RWPE2 (cell line): Measurements from ENCODE around the gene CNTRL.

Source experiments
- ATAC-seq: fragments of 200-7000 bp; cut with Tn5 transposase; 3 replicates; pipeline ENCODE4 v1.9.1; 2021; ENCODE audit warnings: low read depth
- DNase-seq: peaks from one replicate; pipeline ENCODE4 v3.0.0-alpha.2; 2020; ENCODE audit warnings: low spot score
- H3K27ac ChIP-seq: fragments of 450-650 bp; 2 replicates; pipeline ENCODE4 v1.5.1; 2017; ENCODE audit warnings: mild to moderate bottlenecking; ENCODE audit not compliant: poor library complexity, severe bottlenecking
- H3K27me3 ChIP-seq: fragments of 250-450 bp; sonication (Bioruptor Pico); 2 replicates; pipeline ENCODE4 v1.5.1; 2021; ENCODE audit warnings: mild to moderate bottlenecking, moderate library complexity; ENCODE audit not compliant: insufficient read depth, poor library complexity, severe bottlenecking
- H3K36me3 ChIP-seq: fragments of 250-450 bp; sonication (Bioruptor Pico); 2 replicates; pipeline ENCODE4 v1.5.1; 2020; ENCODE audit warnings: low read depth, mild to moderate bottlenecking, moderate library complexity
- H3K4me1 ChIP-seq: fragments of 250-450 bp; sonication (Bioruptor Pico); 2 replicates; pipeline ENCODE4 v1.5.1; 2021; ENCODE audit warnings: mild to moderate bottlenecking, moderate library complexity; ENCODE audit not compliant: insufficient read depth, poor library complexity, severe bottlenecking
- H3K4me3 ChIP-seq: fragments of 250-450 bp; sonication (Bioruptor Pico); 2 replicates; pipeline ENCODE4 v1.5.1; 2021; ENCODE audit warnings: mild to moderate bottlenecking, moderate library complexity; ENCODE audit not compliant: severe bottlenecking
- H3K9me3 ChIP-seq: fragments of 250-450 bp; sonication (Bioruptor Pico); 2 replicates; pipeline ENCODE4 v1.5.1; 2021; ENCODE audit warnings: mild to moderate bottlenecking, moderate library complexity; ENCODE audit not compliant: severe bottlenecking
- TF ChIP-seq, protein P1 (sequence below): fragments of 450-650 bp; IDR thresholded peaks from one replicate; pipeline ENCODE4 v1.5.1; 2017; ENCODE audit warnings: mild to moderate bottlenecking, moderate library complexity; ENCODE audit not compliant: poor library complexity, severe bottlenecking

The CNTRL gene

DNA sequence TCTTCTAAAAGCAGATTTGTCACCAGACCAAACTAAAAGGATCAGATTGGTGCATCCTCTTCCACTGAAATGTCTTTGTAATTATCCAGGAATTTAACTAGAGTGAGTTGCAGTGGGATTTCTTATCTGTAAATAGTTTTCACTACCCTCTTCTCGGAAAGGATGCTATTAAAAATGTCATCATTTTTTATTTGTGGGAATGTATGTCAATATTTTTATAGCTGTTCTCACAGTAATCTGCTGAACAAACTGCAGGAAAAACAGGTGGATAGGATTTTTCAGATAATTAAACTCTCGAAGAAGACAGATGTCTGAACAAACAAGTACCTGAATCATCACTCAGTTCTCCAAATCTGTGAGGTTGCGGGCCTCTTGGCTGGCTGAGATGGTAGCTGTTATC, 64.2 kb downstream of the CNTRL start:
- TF ChIP-seq, protein P1, sequence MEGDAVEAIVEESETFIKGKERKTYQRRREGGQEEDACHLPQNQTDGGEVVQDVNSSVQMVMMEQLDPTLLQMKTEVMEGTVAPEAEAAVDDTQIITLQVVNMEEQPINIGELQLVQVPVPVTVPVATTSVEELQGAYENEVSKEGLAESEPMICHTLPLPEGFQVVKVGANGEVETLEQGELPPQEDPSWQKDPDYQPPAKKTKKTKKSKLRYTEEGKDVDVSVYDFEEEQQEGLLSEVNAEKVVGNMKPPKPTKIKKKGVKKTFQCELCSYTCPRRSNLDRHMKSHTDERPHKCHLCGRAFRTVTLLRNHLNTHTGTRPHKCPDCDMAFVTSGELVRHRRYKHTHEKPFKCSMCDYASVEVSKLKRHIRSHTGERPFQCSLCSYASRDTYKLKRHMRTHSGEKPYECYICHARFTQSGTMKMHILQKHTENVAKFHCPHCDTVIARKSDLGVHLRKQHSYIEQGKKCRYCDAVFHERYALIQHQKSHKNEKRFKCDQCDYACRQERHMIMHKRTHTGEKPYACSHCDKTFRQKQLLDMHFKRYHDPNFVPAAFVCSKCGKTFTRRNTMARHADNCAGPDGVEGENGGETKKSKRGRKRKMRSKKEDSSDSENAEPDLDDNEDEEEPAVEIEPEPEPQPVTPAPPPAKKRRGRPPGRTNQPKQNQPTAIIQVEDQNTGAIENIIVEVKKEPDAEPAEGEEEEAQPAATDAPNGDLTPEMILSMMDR = no peak
- Histone ChIP-seq H3K9me3 (no peaks in the 10 kb centered on the region), H3K27me3 (no peaks in the 10 kb centered on the region), H3K36me3 (peaks cover 63% of the 10 kb centered on the region), H3K4me3 (no peak overlapping the region), H3K27ac (peak overlapping the region; percentile 54), H3K4me1 (peaks cover 17% of the 10 kb centered on the region)
- DNase-seq (no peak), ATAC-seq (peak; percentile 61)

DNA sequence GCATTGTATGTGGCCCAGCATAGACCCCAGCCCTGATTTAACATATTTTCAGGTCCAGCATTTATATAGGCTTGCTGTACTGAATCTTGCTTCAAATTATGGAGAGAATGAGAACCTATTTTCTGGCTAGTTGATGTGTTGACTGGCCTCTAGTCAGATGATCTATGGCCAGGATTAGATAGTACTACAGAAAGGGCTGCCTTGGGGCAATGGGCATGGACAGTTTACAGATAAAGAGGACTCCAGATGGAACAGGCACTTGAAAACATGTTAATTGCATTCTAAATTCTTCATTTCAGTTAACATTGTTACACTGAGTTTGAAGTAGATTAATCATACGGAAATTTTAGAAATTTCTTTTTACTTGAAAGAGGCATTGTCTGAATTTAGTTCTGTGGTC, 65.4 kb downstream of the CNTRL start:
- Histone ChIP-seq H3K4me1 (peaks cover 17% of the 10 kb centered on the region), H3K27me3 (no peaks in the 10 kb centered on the region), H3K9me3 (no peaks in the 10 kb centered on the region), H3K36me3 (peaks cover 66% of the 10 kb centered on the region), H3K27ac (no peak overlapping the region), H3K4me3 (no peak overlapping the region)
- TF ChIP-seq, protein P1 = no peak
- ATAC-seq (no peak), DNase-seq (no peak)

DNA sequence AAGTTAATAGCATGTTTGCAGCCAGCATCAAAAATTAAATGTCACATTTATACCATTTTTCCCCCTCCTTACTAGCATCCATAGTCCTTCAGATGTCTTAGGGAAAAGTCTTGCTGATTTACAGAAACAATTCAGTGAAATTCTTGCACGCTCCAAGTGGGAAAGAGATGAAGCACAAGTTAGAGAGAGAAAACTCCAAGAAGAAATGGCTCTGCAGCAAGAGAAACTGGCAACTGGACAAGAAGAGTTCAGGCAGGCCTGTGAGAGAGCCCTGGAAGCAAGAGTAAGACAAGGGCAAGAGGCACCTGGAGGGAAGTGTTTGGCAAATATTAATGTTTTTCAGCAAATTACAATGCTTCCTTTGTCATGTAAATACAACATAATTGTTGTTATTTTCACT, 66.6 kb downstream of the CNTRL start:
- ATAC-seq (no peak), DNase-seq (no peak)
- no peaks in the 10 kb centered on the region for H3K9me3 ChIP-seq
- peaks cover 75% of the 10 kb centered on the region for H3K36me3 ChIP-seq
- no peaks in the 10 kb centered on the region for H3K27me3 ChIP-seq
- H3K27ac ChIP-seq = no peak overlapping the region
- H3K4me1 ChIP-seq = peaks cover 17% of the 10 kb centered on the region
- TF ChIP-seq, protein P1 = no peak
- no peak overlapping the region for H3K4me3 ChIP-seq

GRCh38 chr9:121141706-121142105, 67.0 kb downstream of the CNTRL start:
- DNase-seq (no peak), ATAC-seq (no peak)
- no peaks in the 10 kb centered on the region for H3K27me3 ChIP-seq
- peaks cover 17% of the 10 kb centered on the region for H3K4me1 ChIP-seq
- H3K4me3 ChIP-seq = no peak overlapping the region
- TF ChIP-seq, protein P1 = no peak
- no peaks in the 10 kb centered on the region for H3K9me3 ChIP-seq
- peaks cover 79% of the 10 kb centered on the region for H3K36me3 ChIP-seq
- H3K27ac ChIP-seq = no peak overlapping the region

GRCh38 chr9:121143771-121144170, 69.0 kb downstream of the CNTRL start:
- TF ChIP-seq, protein P1 = no peak
- DNase-seq = no peak
- Histone ChIP-seq H3K27me3 (no peaks in the 10 kb centered on the region), H3K4me1 (peaks cover 7% of the 10 kb centered on the region), H3K27ac (no peak overlapping the region), H3K36me3 (peaks cover 92% of the 10 kb centered on the region), H3K4me3 (no peak overlapping the region), H3K9me3 (no peaks in the 10 kb centered on the region)
- ATAC-seq = no peak
